NCI-H1105 (cell line): ENCODE data around the gene PDE6A.

Source experiments
- DNase-seq: peaks from one replicate; lab custom pipeline; 2025; lab: John Stamatoyannopoulos, UW

Gene PDE6A

GRCh38 chr5:149836451-149837139, 108.0 kb downstream of the PDE6A start:
- DNase-seq = no peak

GRCh38 chr5:149834246-149834855, 110.2 kb downstream of the PDE6A start:
- DNase-seq = peak; percentile 53

GRCh38 chr5:149833116-149833827, 111.3 kb downstream of the PDE6A start:
- DNase-seq = no peak

- no peak for DNase-seq
These were observed 112.0 kb downstream of the PDE6A start for GRCh38 chr5:149832636-149833035.

GRCh38 chr5:149831492-149831891, 113.1 kb downstream of the PDE6A start:
- no peak for DNase-seq

DNA sequence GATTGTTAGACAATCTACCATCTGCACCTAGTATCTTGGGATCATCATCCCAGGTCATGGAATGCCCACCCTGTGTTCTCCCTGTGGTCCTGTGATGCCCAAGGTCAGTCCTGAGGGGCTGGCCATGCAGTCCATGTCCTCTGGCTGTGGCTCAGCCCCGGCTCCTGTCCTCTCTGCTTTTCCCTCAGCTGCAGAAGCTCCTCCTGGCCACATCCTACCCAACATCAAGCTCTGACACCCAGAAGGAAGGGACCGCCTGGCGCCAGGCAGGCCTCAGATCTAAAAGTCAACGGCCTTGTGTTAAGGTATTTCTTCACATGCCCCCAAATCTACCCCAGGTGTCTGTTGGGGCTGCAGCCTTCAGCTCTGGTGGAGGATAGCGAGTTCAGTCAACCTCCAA, 114.0 kb downstream of the PDE6A start:
- no peak for DNase-seq

- no peak for DNase-seq
These were observed 114.6 kb downstream of the PDE6A start for GRCh38 chr5:149829954-149830353.

DNA sequence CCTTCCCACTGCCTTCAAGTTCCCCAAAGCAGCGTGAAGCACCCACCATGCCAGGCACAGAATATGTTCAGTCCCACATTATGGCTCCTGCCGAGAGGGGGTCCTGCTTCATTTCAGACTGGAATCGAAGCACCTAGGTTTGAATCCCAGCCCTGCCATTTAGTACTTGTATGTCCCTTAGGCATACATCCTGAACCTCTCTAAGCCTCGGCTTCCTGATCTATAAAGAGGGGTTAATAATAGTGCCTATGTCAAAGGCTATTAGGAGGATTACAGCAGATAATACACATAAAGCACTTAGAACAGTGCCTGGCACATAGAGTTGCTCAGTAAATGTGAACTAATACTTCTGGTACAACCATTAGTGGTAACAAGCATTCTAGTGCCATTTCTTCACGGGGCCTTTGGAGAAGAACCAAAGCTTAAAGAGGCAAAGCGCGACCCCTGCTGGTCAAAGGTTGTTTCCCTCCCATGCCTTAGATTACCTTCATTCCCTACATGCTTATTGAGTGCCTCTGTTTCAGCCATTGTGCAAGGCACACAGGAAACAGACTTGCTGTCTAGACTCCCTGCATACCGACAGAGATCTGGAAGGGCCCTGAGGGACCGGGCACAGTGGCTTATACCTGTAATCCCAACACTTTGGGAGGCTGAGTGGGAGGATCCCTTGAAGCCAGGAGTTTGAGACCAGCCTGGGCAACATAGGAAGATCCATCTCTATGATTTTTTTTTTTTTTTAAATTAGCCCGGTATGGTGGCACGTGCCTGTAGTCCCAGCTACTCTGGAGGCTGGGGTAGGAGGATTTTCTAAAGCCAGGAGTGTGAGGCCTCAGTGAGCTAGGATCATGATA, 116.2 kb downstream of the PDE6A start:
- DNase-seq = peak; percentile 63

- no peak for DNase-seq
These were observed 117.0 kb downstream of the PDE6A start for GRCh38 chr5:149827546-149827945.

DNA sequence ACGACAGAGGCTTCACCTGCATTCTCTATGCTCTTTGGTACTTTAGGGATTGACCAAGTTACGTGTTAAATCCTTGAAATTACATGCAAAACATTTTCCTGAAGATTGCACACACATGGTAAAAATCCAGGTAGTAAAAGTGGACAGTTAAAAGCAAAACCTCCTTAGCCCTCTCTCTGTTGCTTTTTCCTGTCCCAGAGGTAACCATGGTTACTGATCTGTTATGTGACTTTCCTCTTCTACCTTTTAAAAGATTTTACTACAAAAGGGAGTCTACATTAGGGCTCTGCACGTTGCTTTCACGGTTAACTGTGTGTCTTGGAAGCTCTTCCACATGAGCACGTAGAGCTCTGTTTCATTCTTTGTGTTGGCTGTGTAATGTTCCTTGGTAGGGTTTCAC, 117.5 kb downstream of the PDE6A start:
- DNase-seq = no peak

DNA sequence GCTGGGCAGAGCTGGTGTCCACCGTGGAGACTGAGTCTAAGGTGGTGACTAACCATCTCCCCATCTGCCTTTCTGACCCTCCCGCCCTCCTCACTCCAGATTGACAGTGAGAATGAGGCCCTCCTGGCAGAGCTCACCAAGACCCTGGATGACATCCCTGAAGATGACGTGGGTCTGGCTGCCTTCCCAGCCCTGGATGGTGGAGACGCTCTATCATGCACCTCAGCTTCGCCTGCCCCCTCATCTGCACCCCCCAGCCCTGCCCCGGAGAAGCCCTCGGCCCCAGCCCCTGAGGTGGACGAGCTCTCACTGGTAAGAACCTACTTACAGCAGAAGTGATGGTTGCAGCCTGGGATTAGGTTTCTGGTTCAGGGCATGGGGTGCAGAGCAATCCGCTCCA, 118.0 kb downstream of the PDE6A start:
- no peak for DNase-seq

- no peak for DNase-seq
These were observed 119.7 kb downstream of the PDE6A start for GRCh38 chr5:149824846-149825245.

DNA sequence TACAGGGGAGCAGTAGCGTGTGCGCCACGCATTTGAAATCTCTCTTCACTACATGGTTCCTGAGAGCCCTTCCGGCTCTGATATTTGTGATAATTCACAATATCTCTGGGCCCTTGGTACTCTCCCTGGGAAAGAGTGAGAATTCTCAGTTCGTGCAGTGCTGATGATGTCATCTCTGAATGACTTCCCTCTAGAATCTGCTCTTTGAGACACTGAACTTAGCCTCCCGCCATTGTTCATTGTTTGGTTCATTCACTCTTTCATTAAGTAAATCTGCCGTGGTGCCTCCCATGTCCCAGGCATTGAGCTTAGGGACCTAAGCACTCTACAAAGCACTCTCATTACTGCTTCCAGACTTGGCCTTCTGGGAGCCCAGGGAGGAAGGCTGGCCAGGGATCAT, 120.5 kb downstream of the PDE6A start:
- DNase-seq = no peak

DNA sequence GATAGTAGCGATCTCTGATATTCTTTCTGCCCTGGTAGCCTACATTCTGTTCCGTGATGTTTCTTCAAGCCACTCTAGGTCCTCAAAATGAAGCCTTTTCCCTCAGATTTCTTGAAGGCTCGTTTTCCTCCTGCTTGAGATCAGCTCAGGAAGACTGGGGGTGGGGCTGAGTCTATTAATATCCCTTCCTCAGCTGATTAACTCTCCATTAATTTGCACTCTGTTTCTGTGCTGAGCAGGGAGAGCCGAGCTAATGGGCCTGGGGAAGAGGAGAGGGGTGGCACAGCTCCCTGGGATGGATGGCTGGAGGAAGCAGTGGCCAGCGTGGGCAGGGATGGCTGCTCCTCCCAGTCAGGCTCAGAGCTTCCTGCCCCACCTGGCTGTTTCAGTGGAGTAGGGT, 121.2 kb downstream of the PDE6A start:
- no peak for DNase-seq

DNA sequence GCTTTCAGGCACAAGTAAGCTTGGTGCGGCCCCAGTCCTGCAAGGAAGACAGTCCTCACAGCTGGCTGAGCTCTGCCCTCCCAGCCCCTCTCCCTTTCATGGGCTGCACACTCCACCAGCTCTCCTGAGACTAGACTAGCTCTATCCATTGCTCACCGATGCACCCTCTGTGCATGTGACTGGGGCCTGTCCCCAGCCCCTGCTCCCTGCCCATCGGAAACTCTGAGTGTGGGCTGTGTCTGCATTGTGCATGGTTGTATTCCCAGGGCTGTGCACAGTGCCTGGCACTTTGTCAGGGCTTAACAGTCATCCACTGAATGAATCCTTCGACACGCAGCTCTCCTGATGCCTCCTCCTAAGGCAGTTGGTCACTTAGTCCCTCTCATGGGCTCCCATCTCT, 122.3 kb downstream of the PDE6A start:
- no peak for DNase-seq

DNA sequence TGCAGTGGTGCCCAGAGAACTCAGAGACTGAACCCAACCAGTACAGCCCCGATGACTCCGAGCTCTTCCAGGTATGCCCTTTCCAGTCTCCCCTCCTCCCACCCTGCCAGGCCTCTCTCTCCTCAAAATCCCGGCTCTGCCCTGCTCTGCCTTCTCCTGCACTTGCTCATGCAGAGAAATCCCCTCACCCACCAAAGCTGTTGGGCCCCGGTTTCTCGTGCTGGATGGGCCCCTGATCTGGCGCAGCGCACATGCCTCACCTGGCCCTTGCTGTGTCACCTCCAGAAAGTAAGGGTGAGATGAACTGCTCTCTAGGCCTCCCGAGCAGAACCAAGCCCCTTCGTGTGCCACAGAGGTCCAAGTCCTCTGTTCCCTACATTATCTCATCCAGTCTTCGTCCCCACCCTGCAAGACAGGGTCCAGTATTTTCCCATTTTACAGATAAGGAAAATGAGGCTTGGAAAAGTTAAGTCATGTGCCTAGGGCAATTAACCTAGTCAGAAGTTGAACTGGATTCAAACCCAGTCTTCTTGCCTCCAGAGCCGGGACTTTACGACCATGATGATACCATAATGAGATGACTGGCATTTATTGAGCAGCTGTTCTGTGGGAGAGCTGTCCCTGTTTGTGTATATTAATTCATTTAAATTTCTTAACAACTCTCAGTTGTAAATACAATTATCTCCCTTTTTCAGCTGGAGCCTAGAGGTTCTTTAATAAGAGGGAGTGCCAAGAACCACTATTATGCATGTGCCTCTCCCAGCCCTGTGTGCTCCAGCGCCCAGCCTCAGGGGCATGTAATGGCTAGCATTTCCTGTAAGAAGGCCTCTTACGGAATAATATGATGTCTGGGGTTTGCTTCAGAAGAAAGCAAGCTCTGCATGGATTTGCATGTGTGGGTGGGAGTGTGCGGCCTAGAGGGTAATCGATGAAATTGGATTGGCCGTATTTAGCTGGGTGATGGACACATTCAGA, 123.8 kb downstream of the PDE6A start:
- no peak for DNase-seq

DNA sequence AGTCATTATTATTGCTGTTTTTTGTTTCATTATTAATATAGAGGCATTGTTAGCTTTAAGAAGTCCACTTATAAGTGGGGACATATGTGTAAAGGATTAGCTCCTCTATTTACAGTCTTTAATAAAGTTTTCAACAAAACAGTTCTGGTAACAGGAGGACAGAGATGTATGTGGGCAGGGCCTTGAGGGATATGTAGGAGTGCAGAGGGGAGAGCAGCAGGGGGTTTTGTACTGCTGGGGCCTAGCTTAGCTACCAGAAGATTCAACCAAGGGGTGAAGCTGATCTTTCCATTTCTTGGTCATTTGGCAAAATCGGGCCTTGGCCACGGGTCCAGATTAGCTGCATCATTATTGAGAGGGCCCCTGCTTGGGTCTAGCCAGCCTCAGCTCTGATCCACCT, 124.6 kb downstream of the PDE6A start:
- no peak for DNase-seq

DNA sequence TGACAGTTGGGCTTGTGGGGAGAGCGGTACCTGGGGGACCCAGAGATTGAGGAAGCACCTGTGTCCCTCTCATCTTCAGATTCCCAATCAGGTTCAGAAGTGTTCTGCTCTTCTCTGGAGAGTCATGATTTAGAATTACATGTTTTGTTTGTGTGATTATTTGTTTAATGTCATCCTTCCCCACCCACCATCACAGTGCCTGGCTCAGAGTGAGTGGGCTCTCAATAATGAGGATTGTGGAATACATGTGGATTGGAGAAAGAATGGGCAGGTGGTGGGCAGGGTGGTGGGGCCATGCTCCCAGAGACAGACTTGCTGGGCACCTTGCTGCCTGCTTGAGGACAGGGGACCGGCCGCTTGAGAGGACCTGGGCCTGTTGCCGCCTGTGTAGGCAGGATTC, 126.5 kb downstream of the PDE6A start:
- DNase-seq = no peak

GRCh38 chr5:149817539-149818060, 127.0 kb downstream of the PDE6A start:
- DNase-seq = no peak

- no peak for DNase-seq
These were observed 127.9 kb downstream of the PDE6A start for GRCh38 chr5:149816661-149817060.

GRCh38 chr5:149811453-149811852, 133.1 kb downstream of the PDE6A start:
- DNase-seq = no peak
